ENCODE data around the gene RIT1. TPM values are rescaled to one million over a fixed set of nuclear protein-coding genes. Genes with fewer than 3 reads are reported as not detected.

Gene RIT1
- total and polyA plus RNA-seq, 7 donors = 5.1 to 16.9 (median 11.1) TPM

DNA sequence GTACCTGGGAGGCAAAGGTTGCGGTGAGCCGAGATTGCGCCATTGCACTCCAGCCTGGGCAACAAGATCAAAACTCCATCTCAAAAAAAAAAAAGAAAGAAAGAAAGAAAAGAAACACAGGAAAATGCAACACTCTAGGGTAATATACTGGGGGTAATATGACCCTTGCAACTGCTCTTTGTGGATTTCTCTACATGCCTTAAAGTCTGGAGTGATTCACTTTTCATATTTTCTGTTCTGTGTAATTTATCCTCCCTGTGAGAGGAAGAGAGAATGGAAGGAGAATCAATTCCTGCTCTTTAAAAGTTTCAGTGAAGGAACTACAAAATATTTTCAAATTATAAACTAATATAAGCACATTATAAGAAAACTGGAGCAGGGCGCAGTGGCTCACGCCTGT, 22.7 kb downstream of the RIT1 start:
- TF ChIP-seq, protein P1, sequence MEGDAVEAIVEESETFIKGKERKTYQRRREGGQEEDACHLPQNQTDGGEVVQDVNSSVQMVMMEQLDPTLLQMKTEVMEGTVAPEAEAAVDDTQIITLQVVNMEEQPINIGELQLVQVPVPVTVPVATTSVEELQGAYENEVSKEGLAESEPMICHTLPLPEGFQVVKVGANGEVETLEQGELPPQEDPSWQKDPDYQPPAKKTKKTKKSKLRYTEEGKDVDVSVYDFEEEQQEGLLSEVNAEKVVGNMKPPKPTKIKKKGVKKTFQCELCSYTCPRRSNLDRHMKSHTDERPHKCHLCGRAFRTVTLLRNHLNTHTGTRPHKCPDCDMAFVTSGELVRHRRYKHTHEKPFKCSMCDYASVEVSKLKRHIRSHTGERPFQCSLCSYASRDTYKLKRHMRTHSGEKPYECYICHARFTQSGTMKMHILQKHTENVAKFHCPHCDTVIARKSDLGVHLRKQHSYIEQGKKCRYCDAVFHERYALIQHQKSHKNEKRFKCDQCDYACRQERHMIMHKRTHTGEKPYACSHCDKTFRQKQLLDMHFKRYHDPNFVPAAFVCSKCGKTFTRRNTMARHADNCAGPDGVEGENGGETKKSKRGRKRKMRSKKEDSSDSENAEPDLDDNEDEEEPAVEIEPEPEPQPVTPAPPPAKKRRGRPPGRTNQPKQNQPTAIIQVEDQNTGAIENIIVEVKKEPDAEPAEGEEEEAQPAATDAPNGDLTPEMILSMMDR (IDR thresholded peaks at IDR 0.05) = no peak
- no peaks in the 10 kb centered on the region for H3K9me3 ChIP-seq
- H3K4me3 ChIP-seq = no peak overlapping the region
- intact Hi-C loops (cut with DNase I) = no loop called here
- ATAC-seq (no peak), DNase-seq (no peak)
- no peak overlapping the region for H3K27ac ChIP-seq
- H3K27me3 ChIP-seq (ENCODE audit: insufficient read depth in 3 of 3, low read length in 2 of 3) = no peaks in the 10 kb centered on the region
- no peaks in the 10 kb centered on the region for H3K36me3 ChIP-seq (ENCODE audit: insufficient read depth in 1 of 2, low read depth in 1 of 2)
- H3K4me1 ChIP-seq = peaks cover 5% of the 10 kb centered on the region
- WGBS, 3 donors = 95 to 100% (median 98%) methylated on average over 5 of the region's 5 CpGs

DNA sequence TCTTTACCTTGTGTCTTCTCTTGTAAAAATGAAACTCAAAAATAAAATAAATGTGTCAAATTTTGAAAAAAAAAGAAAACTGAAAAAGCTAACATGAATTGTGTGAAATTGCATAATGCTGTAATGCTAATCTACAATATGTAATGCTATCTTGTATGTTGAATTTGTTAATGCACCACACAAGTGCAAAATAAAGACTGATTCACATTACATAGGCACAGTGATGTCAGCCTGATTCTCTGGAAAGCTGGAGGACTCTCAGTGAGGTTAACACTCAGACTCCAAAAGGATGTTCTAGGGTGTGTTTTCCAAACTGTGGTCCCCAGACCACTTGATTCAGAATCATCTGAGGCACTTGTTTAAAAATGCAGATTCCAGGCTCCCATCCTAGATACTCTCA, 26.2 kb downstream of the RIT1 start:
- Histone ChIP-seq H3K36me3 (ENCODE audit: insufficient read depth in 1 of 2, low read depth in 1 of 2) (no peaks in the 10 kb centered on the region), H3K4me3 (no peak overlapping the region), H3K27ac (no peak overlapping the region), H3K9me3 (no peaks in the 10 kb centered on the region), H3K4me1 (no peaks in the 10 kb centered on the region), H3K27me3 (ENCODE audit: insufficient read depth in 3 of 3, low read length in 2 of 3) (no peaks in the 10 kb centered on the region)
- TF ChIP-seq, protein P1 (IDR thresholded peaks at IDR 0.05) = no peak
- intact Hi-C loops (cut with DNase I) = no loop called here
- DNase-seq (no peak), ATAC-seq (no peak)

DNA sequence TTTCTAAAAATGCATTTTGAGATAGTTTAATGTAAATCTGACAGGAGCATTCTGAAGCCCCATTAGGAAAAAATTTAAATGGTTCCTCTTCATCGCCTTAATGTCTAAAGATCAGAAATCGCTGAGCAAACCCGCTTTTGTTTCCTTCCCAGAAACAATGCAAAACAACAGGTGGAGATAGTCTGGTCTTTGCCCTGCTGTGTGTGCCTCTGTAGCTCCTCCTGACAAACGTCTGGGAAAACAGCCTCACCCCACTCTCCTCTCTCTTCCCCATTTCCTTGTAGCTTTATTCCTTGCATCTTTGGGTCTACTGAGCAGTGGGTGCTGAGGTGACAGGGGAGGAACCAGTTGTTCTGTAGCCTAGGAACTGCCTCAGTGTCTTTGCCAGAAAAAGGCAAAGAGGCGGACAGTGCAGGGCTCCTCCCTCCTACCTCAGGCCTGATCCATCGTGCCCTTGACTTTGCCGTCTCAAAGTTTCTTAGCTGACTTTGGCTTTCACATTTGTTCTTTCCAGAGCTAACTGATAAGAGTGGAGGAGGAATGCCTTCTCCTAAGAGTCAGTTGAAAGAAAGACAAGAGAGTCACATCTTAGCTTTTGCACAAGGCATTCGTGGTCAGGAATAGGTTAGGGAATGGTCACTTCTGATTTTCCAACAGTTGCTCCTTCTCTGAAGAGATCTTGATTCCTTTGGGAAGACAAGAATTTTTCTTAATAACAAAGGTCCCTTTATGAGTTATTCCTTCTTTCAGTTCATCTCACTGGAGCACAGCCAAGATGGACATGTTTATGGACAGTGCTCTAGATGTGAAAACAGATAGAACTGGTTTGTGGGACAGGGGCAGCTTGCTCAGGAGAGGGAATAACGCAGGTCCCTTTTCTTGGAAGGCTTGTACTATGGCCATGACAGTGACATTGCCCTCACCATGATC, 26.9 kb downstream of the RIT1 start:
- H3K27me3 ChIP-seq (ENCODE audit: insufficient read depth in 3 of 3, low read length in 2 of 3) = no peaks in the 10 kb centered on the region
- no peaks in the 10 kb centered on the region for H3K36me3 ChIP-seq (ENCODE audit: insufficient read depth in 1 of 2, low read depth in 1 of 2)
- WGBS, 3 donors = 46 to 55% (median 47%) methylated on average over 9 of the region's 9 CpGs
- ATAC-seq (no peak), DNase-seq (no peak)
- no peaks in the 10 kb centered on the region for H3K9me3 ChIP-seq
- TF ChIP-seq, protein P1 (IDR thresholded peaks at IDR 0.05) = no peak
- intact Hi-C loops (cut with DNase I) = no loop called here
- H3K27ac ChIP-seq = no peak overlapping the region
- H3K4me1 ChIP-seq = no peaks in the 10 kb centered on the region
- H3K4me3 ChIP-seq = no peak overlapping the region

DNA sequence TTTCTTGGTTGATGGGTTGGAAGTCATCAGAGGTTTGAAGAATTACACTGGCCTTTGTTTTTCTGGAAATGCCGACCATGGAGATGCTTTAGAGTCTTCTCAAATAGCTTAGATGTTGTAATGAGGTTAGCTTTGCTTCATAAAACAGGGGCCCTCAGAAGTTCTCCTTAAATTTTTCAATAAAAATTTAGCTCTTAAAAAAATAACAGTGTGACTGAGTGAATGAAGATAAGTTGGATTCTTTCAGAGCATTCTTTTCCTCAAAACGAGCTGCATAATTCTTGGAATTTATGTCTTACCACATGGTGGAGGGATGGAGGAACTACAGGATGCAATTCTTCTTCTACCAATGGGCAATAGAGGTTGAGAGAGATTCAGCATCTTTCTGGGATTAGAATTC, 28.4 kb downstream of the RIT1 start:
- H3K4me3 ChIP-seq = no peak overlapping the region
- H3K27me3 ChIP-seq (ENCODE audit: insufficient read depth in 3 of 3, low read length in 2 of 3) = no peaks in the 10 kb centered on the region
- no peaks in the 10 kb centered on the region for H3K4me1 ChIP-seq
- no peak overlapping the region for H3K27ac ChIP-seq
- no peak for DNase-seq
- TF ChIP-seq, protein P1 (IDR thresholded peaks at IDR 0.05) = no peak
- intact Hi-C loops (cut with DNase I) = no loop called here
- H3K9me3 ChIP-seq = no peaks in the 10 kb centered on the region
- WGBS, 3 donors = 57 to 61% (median 61%) methylated on average over 2 of the region's 2 CpGs
- H3K36me3 ChIP-seq (ENCODE audit: insufficient read depth in 1 of 2, low read depth in 1 of 2) = no peaks in the 10 kb centered on the region
- ATAC-seq = no peak

DNA sequence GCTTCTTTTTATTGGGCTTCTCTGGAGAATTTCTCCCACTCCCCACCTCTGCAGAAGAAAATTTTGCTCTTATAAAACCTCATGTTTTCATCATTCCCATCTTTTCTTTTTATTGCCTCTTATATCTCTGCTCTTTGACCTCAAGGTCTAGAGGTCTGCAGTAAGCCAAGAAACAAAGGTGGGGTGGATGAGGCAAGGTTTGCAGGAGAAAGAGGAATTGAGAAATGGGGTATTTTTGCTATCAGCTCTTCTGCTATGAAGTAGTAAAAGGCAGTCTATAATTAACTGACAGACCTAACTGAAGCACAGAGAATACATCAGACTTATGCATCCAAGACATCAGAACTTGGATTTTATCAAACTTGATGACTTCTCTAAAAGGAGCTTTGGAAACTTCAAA, 28.9 kb downstream of the RIT1 start:
- Histone ChIP-seq H3K4me3 (no peak overlapping the region), H3K27me3 (ENCODE audit: insufficient read depth in 3 of 3, low read length in 2 of 3) (no peaks in the 10 kb centered on the region), H3K9me3 (no peaks in the 10 kb centered on the region), H3K4me1 (no peaks in the 10 kb centered on the region), H3K36me3 (ENCODE audit: insufficient read depth in 1 of 2, low read depth in 1 of 2) (no peaks in the 10 kb centered on the region), H3K27ac (no peak overlapping the region)
- TF ChIP-seq, protein P1 (IDR thresholded peaks at IDR 0.05) = no peak
- intact Hi-C loops (cut with DNase I) = no loop called here
- ATAC-seq = no peak
- no peak for DNase-seq

Measured in psoas muscle (tissue), 8 donors.